BJ (cell line): ENCODE measurements around the gene TNS4. TPM values are rescaled to one million over a fixed set of nuclear protein-coding genes. Genes with fewer than 3 reads are reported as not detected.

Source experiments
- CTCF ChIA-PET: fragments of 350-600 bp; formaldehyde crosslinking; extraction: SDS; loops from one replicate; lab custom pipeline; 2021; ENCODE audit warnings: antibody characterized with exemption, inconsistent platforms; lab: Yijun Ruan, JAX
- POLR2A ChIA-PET: fragments of 300-600 bp; sonication (Branson Sonifier 250); formaldehyde crosslinking; extraction: SDS; loops from one replicate; lab custom pipeline; 2021; ENCODE audit warnings: antibody characterized with exemption; lab: Charles Lee
- DNase-seq: peaks from one replicate; pipeline ENCODE4 v3.0.0-alpha.2; 2011; ENCODE audit warnings: low read depth
- H3K27me3 ChIP-seq: 2 replicates; pipeline ENCODE4 v1.6.0; 2011; ENCODE audit warnings: low read length; ENCODE audit not compliant: control insufficient read depth, insufficient read depth
- H3K36me3 ChIP-seq: 2 replicates; pipeline ENCODE4 v1.5.1; 2011; ENCODE audit warnings: low read length; ENCODE audit not compliant: control insufficient read depth, insufficient read depth
- H3K4me3 ChIP-seq: 2 replicates; pipeline ENCODE4 v1.5.1; 2011; ENCODE audit warnings: low read depth, mild to moderate bottlenecking, control low read depth, low read length
- polyA plus RNA-seq: library from polyadenylated mRNA; depleted of rRNA; stranded (reverse); fragments of >200 nt; gene quantifications from 2 replicates; pipeline ENCODE4 v1.2.3, GENCODE V29; 2011
- TF ChIP-seq, protein P1 (sequence below): IDR thresholded peaks from 2 replicates; pipeline ENCODE4 v1.5.1; 2011; ENCODE audit warnings: low read depth, mild to moderate bottlenecking, control low read depth, inconsistent platforms, low read length, moderate library complexity; ENCODE audit not compliant: insufficient read depth

Gene TNS4
- polyA plus RNA-seq, 1 experiment, result 0.40 TPM

DNA sequence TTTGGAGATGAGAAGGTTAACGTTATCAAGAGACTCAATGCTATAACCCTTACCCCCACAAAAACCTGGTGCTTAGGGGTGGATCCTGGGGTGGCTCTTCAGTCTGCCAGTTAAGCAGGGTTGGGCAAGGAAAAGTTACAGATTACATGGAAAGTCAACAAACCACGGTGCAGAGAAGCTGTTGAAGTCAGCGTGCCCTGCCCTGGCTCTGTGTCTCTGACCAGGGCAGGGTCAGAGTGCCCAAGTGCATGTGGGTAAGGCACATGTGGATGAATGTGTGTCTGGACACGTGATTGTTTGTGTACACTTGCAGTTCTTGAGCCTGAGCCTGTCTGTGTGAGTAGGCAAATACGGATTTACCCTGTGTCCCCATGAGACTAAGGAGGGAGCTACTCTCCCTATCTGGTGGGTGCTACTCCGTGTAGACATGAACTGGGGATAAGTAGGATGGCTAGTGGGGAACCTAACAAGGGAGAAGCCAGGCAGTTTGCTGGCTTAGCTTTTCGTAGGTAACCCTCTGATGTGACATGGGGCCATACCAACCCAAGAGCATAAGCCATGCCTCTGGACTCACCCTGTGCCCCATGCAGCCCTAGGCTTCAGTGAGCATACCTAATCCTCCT, 52.7 kb downstream of the TNS4 start:
- H3K4me3 ChIP-seq, result peak overlapping the region; percentile 95
- no peaks in the 10 kb centered on the region for H3K27me3 ChIP-seq
- DNase-seq, result no peak
- peaks cover 31% of the 10 kb centered on the region for H3K36me3 ChIP-seq
- CTCF ChIA-PET, result interaction anchor here (1.1 to 3.9 kb wide), 9 partner anchors 9 to 112 kb away, joined by 4 to 24 read pairs (median 6); no protein-coding TSS in a partner anchor
- TF ChIP-seq, protein P1, sequence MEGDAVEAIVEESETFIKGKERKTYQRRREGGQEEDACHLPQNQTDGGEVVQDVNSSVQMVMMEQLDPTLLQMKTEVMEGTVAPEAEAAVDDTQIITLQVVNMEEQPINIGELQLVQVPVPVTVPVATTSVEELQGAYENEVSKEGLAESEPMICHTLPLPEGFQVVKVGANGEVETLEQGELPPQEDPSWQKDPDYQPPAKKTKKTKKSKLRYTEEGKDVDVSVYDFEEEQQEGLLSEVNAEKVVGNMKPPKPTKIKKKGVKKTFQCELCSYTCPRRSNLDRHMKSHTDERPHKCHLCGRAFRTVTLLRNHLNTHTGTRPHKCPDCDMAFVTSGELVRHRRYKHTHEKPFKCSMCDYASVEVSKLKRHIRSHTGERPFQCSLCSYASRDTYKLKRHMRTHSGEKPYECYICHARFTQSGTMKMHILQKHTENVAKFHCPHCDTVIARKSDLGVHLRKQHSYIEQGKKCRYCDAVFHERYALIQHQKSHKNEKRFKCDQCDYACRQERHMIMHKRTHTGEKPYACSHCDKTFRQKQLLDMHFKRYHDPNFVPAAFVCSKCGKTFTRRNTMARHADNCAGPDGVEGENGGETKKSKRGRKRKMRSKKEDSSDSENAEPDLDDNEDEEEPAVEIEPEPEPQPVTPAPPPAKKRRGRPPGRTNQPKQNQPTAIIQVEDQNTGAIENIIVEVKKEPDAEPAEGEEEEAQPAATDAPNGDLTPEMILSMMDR, result no peak
- POLR2A ChIA-PET, result interaction anchor here (0.6 to 1.7 kb wide), 4 partner anchors 49 to 1487 kb away, joined by 3 to 5 read pairs (median 4); no protein-coding TSS in a partner anchor

DNA sequence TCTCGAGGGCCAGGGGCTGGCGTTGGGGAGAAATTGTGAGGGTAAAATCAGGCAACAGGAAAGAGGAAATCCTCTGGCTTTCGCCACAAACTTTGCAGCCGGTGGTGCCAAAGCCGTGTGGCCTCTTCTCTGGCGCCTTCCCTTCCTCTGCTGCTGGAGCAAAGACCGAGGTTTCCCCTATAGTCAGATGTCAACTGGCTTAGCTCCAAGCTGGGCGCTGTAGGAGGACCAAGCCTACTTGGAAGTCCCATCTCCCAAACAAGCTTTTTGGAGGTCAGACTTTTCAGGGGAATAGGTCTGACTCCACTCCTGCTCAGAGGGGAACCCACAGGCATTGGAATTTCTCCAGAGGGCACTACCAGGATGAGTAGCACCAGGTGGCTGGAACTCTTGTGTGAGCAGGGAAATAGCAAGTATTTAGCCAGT, 53.2 kb downstream of the TNS4 start:
- Histone ChIP-seq H3K4me3 (peak overlapping the region; percentile 95), H3K27me3 (no peaks in the 10 kb centered on the region), H3K36me3 (peaks cover 27% of the 10 kb centered on the region)
- ChIA-PET CTCF (interaction anchor here (1.1 to 3.9 kb wide), 6 partner anchors 9 to 108 kb away, joined by 3 to 24 read pairs (median 8); no protein-coding TSS in a partner anchor), POLR2A (interaction anchor here (0.6 to 1.7 kb wide), 4 partner anchors 50 to 1146 kb away, joined by 3 to 5 read pairs (median 4); no protein-coding TSS in a partner anchor)
- TF ChIP-seq, protein P1, result no peak
- no peak for DNase-seq

DNA sequence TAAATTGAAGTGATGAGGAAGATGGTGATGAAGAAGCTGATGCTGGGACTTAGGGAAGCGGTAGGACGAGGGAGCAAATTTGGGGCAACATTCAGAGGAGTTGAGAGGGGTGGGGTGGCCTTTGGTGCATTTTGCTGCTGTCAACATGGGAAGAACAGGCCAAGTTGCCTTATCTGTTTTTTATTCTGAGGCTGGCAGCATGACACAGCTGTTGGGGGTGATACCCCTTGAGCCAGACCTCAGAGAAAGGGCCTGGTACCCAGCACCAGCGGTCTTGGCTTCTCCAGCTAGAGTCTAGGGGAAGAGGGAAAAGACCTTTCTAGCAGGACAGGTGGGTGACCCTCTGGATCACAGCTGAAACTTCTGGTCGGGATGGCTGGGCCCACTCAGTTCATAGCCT, 53.6 kb downstream of the TNS4 start:
- POLR2A ChIA-PET, result interaction anchor here (0.6 to 1.7 kb wide), 2 partner anchors 86 to 1146 kb away, joined by 3 read pairs; no protein-coding TSS in a partner anchor
- Histone ChIP-seq H3K36me3 (peaks cover 24% of the 10 kb centered on the region), H3K27me3 (no peaks in the 10 kb centered on the region), H3K4me3 (peak overlapping the region; percentile 95)
- CTCF ChIA-PET, result interaction anchor here (1.1 to 3.9 kb wide), 7 partner anchors 10 to 1218 kb away, joined by 3 to 24 read pairs (median 6); no protein-coding TSS in a partner anchor
- TF ChIP-seq, protein P1, result no peak
- no peak for DNase-seq

DNA sequence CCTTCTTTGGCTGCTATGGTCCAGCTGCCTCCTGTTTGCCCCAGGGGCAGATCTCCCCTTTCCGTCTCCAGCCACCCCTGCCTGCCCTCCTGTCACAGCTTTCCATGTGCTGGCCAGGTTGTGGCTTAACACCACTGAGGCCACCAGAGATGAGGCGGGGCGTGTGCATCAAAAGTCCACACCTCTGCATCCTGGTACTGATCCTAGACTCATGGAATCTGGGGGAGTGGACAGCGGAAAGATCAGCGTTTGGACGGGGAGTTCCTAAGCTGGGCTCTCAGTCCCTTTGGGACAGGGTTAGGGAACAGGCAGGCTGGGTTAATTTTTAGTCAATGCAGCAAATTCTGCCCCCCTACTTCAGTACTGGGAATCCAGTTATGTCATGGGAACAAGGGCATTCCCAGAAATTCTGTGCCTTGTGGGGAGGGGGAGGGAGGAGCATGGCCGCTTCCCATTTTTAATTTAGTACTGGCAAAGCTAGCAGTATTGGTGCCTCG, 54.2 kb downstream of the TNS4 start:
- ChIA-PET POLR2A (interaction anchor here (0.6 to 1.7 kb wide), 2 partner anchors 86 to 87 kb away, joined by 3 to 8 read pairs; no protein-coding TSS in a partner anchor), CTCF (interaction anchor here (1.0 to 3.9 kb wide), 7 partner anchors 10 to 1219 kb away, joined by 3 to 24 read pairs (median 6); no protein-coding TSS in a partner anchor)
- Histone ChIP-seq H3K27me3 (no peaks in the 10 kb centered on the region), H3K36me3 (peaks cover 21% of the 10 kb centered on the region), H3K4me3 (peak overlapping the region; percentile 95)
- TF ChIP-seq, protein P1, result no peak
- DNase-seq, result no peak
